Left lobe of liver (tissue), 2 donors: Measurements from ENCODE around the gene RBMS3. TPM values are rescaled to one million over a fixed set of nuclear protein-coding genes. Genes with fewer than 3 reads are reported as not detected.

Source experiments
- ATAC-seq: fragments of 200-7000 bp; cut with Tn5 transposase; one replicate; pipeline ENCODE4 v1.9.1; 2020; ENCODE audit warnings: mild to moderate bottlenecking, moderate library complexity
- DNase-seq: peaks from one replicate; pipeline ENCODE4 v3.0.0-alpha.2; 2020; ENCODE audit warnings: low spot score
- total RNA-seq: library from RNA; stranded (reverse); gene quantifications from one replicate; pipeline ENCODE4 v1.2.1, GENCODE V29; 2021
- donor health status: DM: no; HTN: no; CAD: no; lungs with moderate emphysema.
- donor health status: DM: no; HTN: yes; CAD: no.

The RBMS3 gene
- total RNA-seq, 1 donor from 2014 or later, result 9.6 TPM

- DNase-seq (no peak), ATAC-seq (no peak)
Measured at GRCh38 chr3:29701326-29701983, 420.6 kb downstream of the RBMS3 start.

- no peak for DNase-seq
- no peak for ATAC-seq
Measured at GRCh38 chr3:29705906-29706844, 425.3 kb downstream of the RBMS3 start.

GRCh38 chr3:29708884-29709283 lies 428.0 kb downstream of the RBMS3 start:
- no peak for ATAC-seq
- no peak for DNase-seq

GRCh38 chr3:29711255-29711771 lies 430.4 kb downstream of the RBMS3 start:
- ATAC-seq (peak; percentile 18), DNase-seq (no peak)

GRCh38 chr3:29716213-29716612 lies 435.3 kb downstream of the RBMS3 start:
- ATAC-seq, result no peak
- DNase-seq, result no peak

- no peak for DNase-seq
- no peak for ATAC-seq
Measured at GRCh38 chr3:29718661-29719065, 437.8 kb downstream of the RBMS3 start.

- ATAC-seq (no peak), DNase-seq (no peak)
Measured at GRCh38 chr3:29720665-29721064, 439.8 kb downstream of the RBMS3 start.

- DNase-seq, result no peak
- no peak for ATAC-seq
Measured at GRCh38 chr3:29721789-29722188, 440.9 kb downstream of the RBMS3 start.

GRCh38 chr3:29731050-29731449 lies 450.2 kb downstream of the RBMS3 start:
- ATAC-seq, result peak; percentile 56
- no peak for DNase-seq

GRCh38 chr3:29741231-29741630 lies 460.4 kb downstream of the RBMS3 start:
- no peak for ATAC-seq
- DNase-seq, result no peak

GRCh38 chr3:29745232-29745870 lies 464.5 kb downstream of the RBMS3 start:
- DNase-seq, result no peak
- no peak for ATAC-seq

- ATAC-seq (no peak), DNase-seq (no peak)
Measured at GRCh38 chr3:29746163-29746760, 465.4 kb downstream of the RBMS3 start.

GRCh38 chr3:29747991-29748390 lies 467.1 kb downstream of the RBMS3 start:
- DNase-seq, result no peak
- no peak for ATAC-seq

GRCh38 chr3:29751647-29752314 lies 470.9 kb downstream of the RBMS3 start:
- DNase-seq, result no peak
- ATAC-seq, result no peak

GRCh38 chr3:29754346-29754745 lies 473.5 kb downstream of the RBMS3 start:
- ATAC-seq, result no peak

GRCh38 chr3:29755416-29755815 lies 474.5 kb downstream of the RBMS3 start:
- ATAC-seq (no peak), DNase-seq (no peak)

More at GRCh38 chr3:29754346-29754745, 473.5 kb downstream of the RBMS3 start:
- no peak for DNase-seq

- DNase-seq (peak; percentile 78), ATAC-seq (peak; percentile 75)
Measured at GRCh38 chr3:29757054-29757777, 476.3 kb downstream of the RBMS3 start.

- DNase-seq (no peak), ATAC-seq (no peak)
Measured at GRCh38 chr3:29758108-29758433, 477.2 kb downstream of the RBMS3 start.

- DNase-seq, result no peak
- ATAC-seq, result peak; percentile 77
Measured at GRCh38 chr3:29758434-29759322, 477.8 kb downstream of the RBMS3 start.
